Osteoblast (primary cell): ENCODE results near the gene MAD1L1. TPM values are rescaled to one million over a fixed set of nuclear protein-coding genes. Genes with fewer than 3 reads are reported as not detected.

ENCODE experiments used
- DNase-seq: peaks from one replicate; pipeline ENCODE4 v3.0.0; 2011; ENCODE audit warnings: low spot score, mixed read lengths; ENCODE audit not compliant: insufficient read length; ENCODE audit errors: missing footprints
- H2AFZ ChIP-seq: 2 replicates; pipeline ENCODE4 v1.6.0; 2011; ENCODE audit warnings: mild to moderate bottlenecking, low read length
- H3K27ac ChIP-seq: 2 replicates; pipeline ENCODE4 v1.5.1; 2011; ENCODE audit warnings: mild to moderate bottlenecking, low read depth, low read length, moderate library complexity
- H3K27me3 ChIP-seq: 2 replicates; pipeline ENCODE4 v1.6.0; 2012; ENCODE audit warnings: mild to moderate bottlenecking, control low read depth, inconsistent platforms, low read length, moderate library complexity; ENCODE audit not compliant: insufficient read depth
- H3K36me3 ChIP-seq: 2 replicates; pipeline ENCODE4 v1.5.1; 2011; ENCODE audit warnings: mild to moderate bottlenecking, low read length, control low read depth, moderate library complexity; ENCODE audit not compliant: insufficient read depth
- H3K4me1 ChIP-seq: 2 replicates; pipeline ENCODE4 v1.5.1; 2011; ENCODE audit warnings: mild to moderate bottlenecking, low read length, control low read depth, moderate library complexity; ENCODE audit not compliant: insufficient read depth
- H3K4me2 ChIP-seq: 2 replicates; pipeline ENCODE4 v1.6.0; 2011; ENCODE audit warnings: mild to moderate bottlenecking, low read length; ENCODE audit not compliant: insufficient read depth
- H3K4me3 ChIP-seq: fragments of 200-600 bp; sonication (generic); 3 replicates; pipeline ENCODE4 v1.5.1; 2012; ENCODE audit warnings: mild to moderate bottlenecking, low read length, inconsistent platforms; ENCODE audit not compliant: insufficient read depth
- H3K79me2 ChIP-seq: 2 replicates; pipeline ENCODE4 v1.6.0; 2012; ENCODE audit warnings: mild to moderate bottlenecking, low read length, control low read depth, inconsistent platforms; ENCODE audit not compliant: insufficient read depth
- H3K9me3 ChIP-seq: 2 replicates; pipeline ENCODE4 v1.5.1; 2011; ENCODE audit warnings: low read depth, low read length, control low read depth
- H4K20me1 ChIP-seq: 2 replicates; pipeline ENCODE4 v1.6.0; 2012; ENCODE audit warnings: mild to moderate bottlenecking, low read length, control low read depth; ENCODE audit not compliant: insufficient read depth
- total RNA-seq: library from RNA; depleted of rRNA; stranded (reverse); fragments of >200 nt; gene quantifications from 2 replicates; pipeline ENCODE4 v1.2.3, GENCODE V29; 2012
- TF ChIP-seq, protein P1 (sequence below): IDR thresholded peaks from 2 replicates; pipeline ENCODE4 v1.5.1; 2011; ENCODE audit warnings: mild to moderate bottlenecking, low read depth, low read length, moderate library complexity; ENCODE audit errors: extremely low read depth

The MAD1L1 gene
- total RNA-seq, 1 donor, result 66.2 TPM

DNA sequence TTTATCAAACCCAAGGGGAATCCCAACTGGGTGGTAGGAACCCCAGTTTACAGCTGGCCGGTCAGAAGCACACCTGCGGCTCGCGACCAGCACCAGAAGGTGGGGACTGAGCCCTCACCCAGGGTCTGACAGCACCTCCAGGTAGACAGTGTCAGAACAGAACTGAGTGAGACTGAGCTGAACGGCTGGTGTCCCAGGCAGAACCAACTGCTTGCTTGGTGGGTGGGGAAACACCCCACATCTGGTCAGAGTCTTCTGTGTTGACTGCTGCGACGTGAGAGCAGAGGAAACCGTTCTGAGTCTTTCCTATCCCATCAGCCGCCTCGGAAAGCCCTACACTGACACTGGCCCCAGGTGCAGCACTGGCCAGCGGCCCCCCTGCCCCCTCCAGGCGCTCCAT, 160.7 kb downstream of the MAD1L1 start:
- Histone ChIP-seq H3K4me3 (no peak overlapping the region), H3K9me3 (no peaks in the 10 kb centered on the region), H3K4me2 (no peak overlapping the region), H3K4me1 (no peaks in the 10 kb centered on the region), H3K27ac (no peak overlapping the region), H4K20me1 (peaks cover 2% of the 10 kb centered on the region), H2AFZ (no peak overlapping the region), H3K27me3 (no peaks in the 10 kb centered on the region), H3K79me2 (no peaks in the 10 kb centered on the region), H3K36me3 (no peaks in the 10 kb centered on the region)
- TF ChIP-seq, protein P1, sequence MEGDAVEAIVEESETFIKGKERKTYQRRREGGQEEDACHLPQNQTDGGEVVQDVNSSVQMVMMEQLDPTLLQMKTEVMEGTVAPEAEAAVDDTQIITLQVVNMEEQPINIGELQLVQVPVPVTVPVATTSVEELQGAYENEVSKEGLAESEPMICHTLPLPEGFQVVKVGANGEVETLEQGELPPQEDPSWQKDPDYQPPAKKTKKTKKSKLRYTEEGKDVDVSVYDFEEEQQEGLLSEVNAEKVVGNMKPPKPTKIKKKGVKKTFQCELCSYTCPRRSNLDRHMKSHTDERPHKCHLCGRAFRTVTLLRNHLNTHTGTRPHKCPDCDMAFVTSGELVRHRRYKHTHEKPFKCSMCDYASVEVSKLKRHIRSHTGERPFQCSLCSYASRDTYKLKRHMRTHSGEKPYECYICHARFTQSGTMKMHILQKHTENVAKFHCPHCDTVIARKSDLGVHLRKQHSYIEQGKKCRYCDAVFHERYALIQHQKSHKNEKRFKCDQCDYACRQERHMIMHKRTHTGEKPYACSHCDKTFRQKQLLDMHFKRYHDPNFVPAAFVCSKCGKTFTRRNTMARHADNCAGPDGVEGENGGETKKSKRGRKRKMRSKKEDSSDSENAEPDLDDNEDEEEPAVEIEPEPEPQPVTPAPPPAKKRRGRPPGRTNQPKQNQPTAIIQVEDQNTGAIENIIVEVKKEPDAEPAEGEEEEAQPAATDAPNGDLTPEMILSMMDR, result no peak
- DNase-seq, result no peak

DNA sequence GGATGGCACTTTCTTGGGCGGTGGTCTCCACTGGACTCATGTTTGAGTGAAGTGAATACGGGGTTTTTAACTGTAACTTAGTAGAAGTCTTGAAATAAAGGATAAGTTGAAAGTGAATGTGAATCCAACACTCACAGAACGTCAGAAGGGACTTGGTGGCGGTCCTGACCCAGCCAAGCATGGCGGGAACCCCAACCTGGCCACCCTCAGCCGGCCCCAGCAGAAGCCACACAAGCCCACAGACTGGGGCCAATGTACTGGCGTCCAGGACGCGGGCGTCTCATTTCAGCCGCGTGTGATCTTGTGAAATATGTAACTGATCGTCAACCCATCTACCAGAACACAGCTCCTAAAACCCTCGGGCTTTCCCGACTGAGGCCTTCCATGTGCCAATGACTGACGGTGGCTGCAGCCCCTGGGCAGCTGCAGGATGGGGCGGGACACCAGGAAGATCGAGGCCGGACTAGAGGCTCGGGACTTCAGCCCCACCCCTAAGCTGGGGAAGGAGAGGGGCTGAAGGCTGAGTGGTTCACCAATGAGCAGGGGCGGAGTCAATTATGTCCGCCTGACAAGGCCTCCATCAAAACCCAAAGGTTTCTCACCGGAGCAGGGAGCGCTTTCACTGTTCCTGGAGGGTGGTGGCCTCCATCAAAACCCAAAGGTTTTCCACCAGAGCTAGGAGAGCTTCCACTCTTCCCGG, 161.5 kb downstream of the MAD1L1 start:
- Histone ChIP-seq H2AFZ (no peak overlapping the region), H3K27me3 (no peaks in the 10 kb centered on the region), H4K20me1 (peaks cover 2% of the 10 kb centered on the region), H3K79me2 (no peaks in the 10 kb centered on the region), H3K9me3 (no peaks in the 10 kb centered on the region), H3K4me1 (no peaks in the 10 kb centered on the region), H3K27ac (no peak overlapping the region), H3K4me3 (no peak overlapping the region), H3K36me3 (no peaks in the 10 kb centered on the region), H3K4me2 (no peak overlapping the region)
- TF ChIP-seq, protein P1, result no peak
- no peak for DNase-seq

DNA sequence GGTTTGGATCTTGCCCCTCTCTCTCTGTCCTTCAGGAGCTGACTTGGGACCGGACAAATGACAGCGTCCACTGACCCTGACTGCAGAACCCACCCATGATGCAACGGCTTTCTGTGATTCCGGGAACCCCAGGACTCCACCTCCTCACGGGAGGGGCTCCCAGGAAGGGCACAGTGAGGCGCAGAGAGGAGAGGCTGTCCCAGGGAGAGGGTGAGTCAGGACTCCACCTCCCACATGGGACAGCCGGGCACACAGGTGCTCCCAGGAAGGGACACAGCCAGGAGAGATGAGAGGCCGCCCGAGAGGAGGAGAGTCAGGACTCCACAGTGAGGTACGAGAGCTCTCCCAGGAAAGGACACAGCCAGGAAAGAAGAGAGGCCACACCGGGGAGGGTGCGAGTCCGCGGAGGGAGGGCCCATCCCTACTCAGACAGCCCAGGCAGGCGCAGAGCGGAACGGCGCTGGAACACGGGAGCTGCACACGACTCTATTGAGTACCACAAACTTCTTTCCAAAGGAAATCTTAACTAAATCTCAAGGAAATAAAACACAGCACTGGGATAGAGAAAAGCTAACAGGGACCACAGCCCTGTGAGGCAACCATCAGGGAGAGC, 162.5 kb downstream of the MAD1L1 start:
- peaks cover 2% of the 10 kb centered on the region for H4K20me1 ChIP-seq
- H3K36me3 ChIP-seq, result no peaks in the 10 kb centered on the region
- no peaks in the 10 kb centered on the region for H3K27me3 ChIP-seq
- H3K79me2 ChIP-seq, result no peaks in the 10 kb centered on the region
- no peaks in the 10 kb centered on the region for H3K9me3 ChIP-seq
- no peak overlapping the region for H2AFZ ChIP-seq
- H3K4me1 ChIP-seq, result no peaks in the 10 kb centered on the region
- TF ChIP-seq, protein P1, result no peak
- no peak overlapping the region for H3K4me3 ChIP-seq
- H3K4me2 ChIP-seq, result no peak overlapping the region
- DNase-seq, result peak; percentile 84
- H3K27ac ChIP-seq, result no peak overlapping the region

DNA sequence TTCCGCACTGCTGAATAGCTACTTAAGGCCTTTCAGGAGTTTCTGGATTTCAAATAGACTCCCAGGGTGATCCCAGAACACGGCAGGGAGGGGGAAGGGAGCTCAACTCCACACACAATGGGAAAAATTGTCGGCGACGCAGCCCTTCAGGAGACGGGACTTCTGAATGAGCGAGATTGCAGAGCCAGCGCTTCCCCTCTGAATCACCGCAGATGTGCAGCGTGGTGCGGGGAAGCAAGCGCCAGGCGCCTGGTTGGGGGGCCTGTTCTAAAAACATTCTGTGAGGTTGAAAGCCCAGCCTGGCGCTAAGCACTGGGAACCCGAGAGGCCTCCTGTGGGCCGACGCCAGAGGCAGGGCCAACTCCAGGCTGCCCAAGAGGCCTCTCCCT, 163.3 kb downstream of the MAD1L1 start:
- TF ChIP-seq, protein P1, result no peak
- Histone ChIP-seq H3K27ac (no peak overlapping the region), H3K4me2 (no peak overlapping the region), H4K20me1 (peaks cover 2% of the 10 kb centered on the region), H3K36me3 (no peaks in the 10 kb centered on the region), H3K27me3 (no peaks in the 10 kb centered on the region), H2AFZ (no peak overlapping the region), H3K9me3 (no peaks in the 10 kb centered on the region), H3K4me1 (no peaks in the 10 kb centered on the region), H3K79me2 (no peaks in the 10 kb centered on the region), H3K4me3 (no peak overlapping the region)
- DNase-seq, result no peak
